K562 (cell line): ENCODE results near the gene SERPIND1. TPM values are rescaled to one million over a fixed set of nuclear protein-coding genes. Genes with fewer than 3 reads are reported as not detected.

ENCODE experiments used
- ATAC-seq: fragments of 200-7000 bp; cut with Tn5 transposase; 3 replicates; pipeline ENCODE4 v1.9.1; 2020; ENCODE audit warnings: moderate library complexity
- BruUV-seq: library from RNA; stranded (reverse); fragments of 400-500 nt; replicated peaks from 2 replicates; lab custom pipeline; 2021; lab: Mats Ljungman, UMichigan
- CTCF ChIA-PET: fragments of 300-600 bp; formaldehyde crosslinking; extraction: SDS; loops from one replicate; lab custom pipeline; 2021; ENCODE audit warnings: low intra/inter-chr PET ratio; lab: Yijun Ruan, JAX
- POLR2A ChIA-PET: fragments of 300-600, 350-650 bp; sonication (Branson Sonifier 250); formaldehyde crosslinking; extraction: SDS; loops from one replicate; lab custom pipeline; 2021; ENCODE audit warnings: antibody characterized with exemption, inconsistent platforms; lab: Yijun Ruan, JAX
- DNase-seq, 4 experiments: peaks; one replicate each; pipeline versions ENCODE4 v3.0.0 to v3.0.0-alpha.2; 2011 to 2018; ENCODE audit warnings: low spot score in 3 of 4, mixed read lengths in 3 of 4; ENCODE audit errors: extremely low read depth in 1 of 4
- FAIRE-seq: peaks from 2 replicates; lab custom pipeline; 2011; peaks lifted over from hg19 to GRCh38; lab: Jason Lieb, UNC
- H2AFZ ChIP-seq: 2 replicates; pipeline ENCODE4 v1.6.0; 2011; ENCODE audit warnings: low read depth, low read length, control low read depth, inconsistent platforms
- H3K27ac ChIP-seq: fragments of 200-600 bp; 3 replicates; pipeline ENCODE4 v1.8.0; 2011; ENCODE audit warnings: low read depth, mild to moderate bottlenecking, control low read depth, inconsistent platforms, low read length, moderate library complexity, mixed read lengths; ENCODE audit errors: extremely low read depth
- H3K27me3 ChIP-seq, 2 experiments: fragments of 300-600 bp in 1 of 2; 2 replicates in 1 of 2; 3 replicates in 1 of 2; pipeline versions ENCODE4 v1.6.0 to v1.8.0; 2011; ENCODE audit warnings: inconsistent platforms in 2 of 2, low read length in 2 of 2, mild to moderate bottlenecking in 1 of 2, mixed read lengths in 1 of 2, moderate library complexity in 1 of 2; ENCODE audit not compliant: control insufficient read depth in 2 of 2, insufficient read depth in 2 of 2
- H3K36me3 ChIP-seq: fragments of 300-600 bp; 3 replicates; pipeline ENCODE4 v1.8.0; 2011; ENCODE audit warnings: mild to moderate bottlenecking, low read length, inconsistent platforms; ENCODE audit not compliant: control insufficient read depth, insufficient read depth
- H3K4me1 ChIP-seq, 2 experiments: fragments of 200-600 bp in 1 of 2; replicated peaks in 1 of 2; 2 replicates in 1 of 2; 3 replicates in 1 of 2; pipeline versions ENCODE4 v1.5.1 to v1.8.0; 2011; ENCODE audit warnings: inconsistent platforms in 2 of 2, low read length in 2 of 2, mild to moderate bottlenecking in 1 of 2, mixed read lengths in 1 of 2, moderate library complexity in 1 of 2; ENCODE audit not compliant: control insufficient read depth in 2 of 2, insufficient read depth in 2 of 2
- H3K4me2 ChIP-seq: 2 replicates; pipeline ENCODE4 v1.6.1; 2011; ENCODE audit warnings: low read length, control low read depth, inconsistent platforms, mixed read lengths; ENCODE audit not compliant: insufficient read depth
- H3K4me3 ChIP-seq: fragments of 200-600 bp; sonication (generic), shearing (Covaris generic); 2 replicates; pipeline ENCODE4 v1.5.1; 2016; ENCODE audit warnings: control low read depth, inconsistent platforms
- H3K79me2 ChIP-seq: fragments of 200-600 bp; 3 replicates; pipeline ENCODE4 v1.8.0; 2011; ENCODE audit warnings: low read length, inconsistent platforms; ENCODE audit not compliant: control insufficient read depth, insufficient read depth
- H3K9ac ChIP-seq, 2 experiments: 2 replicates each; pipeline versions ENCODE4 v1.6.0 to v1.6.1; 2011; ENCODE audit warnings: low read depth in 2 of 2, low read length in 2 of 2, control low read depth in 1 of 2, inconsistent platforms in 1 of 2, mild to moderate bottlenecking in 1 of 2, mixed read lengths in 1 of 2; ENCODE audit not compliant: insufficient read depth in 1 of 2
- H3K9me1 ChIP-seq: one replicate; pipeline ENCODE4 v1.6.0; 2011; ENCODE audit warnings: inconsistent platforms, mild to moderate bottlenecking, low read length, moderate library complexity; ENCODE audit not compliant: control insufficient read depth, insufficient read depth
- H3K9me3 ChIP-seq: replicated peaks from 2 replicates; pipeline ENCODE4 v1.5.1; 2011; ENCODE audit warnings: low read depth, low read length, inconsistent platforms; ENCODE audit not compliant: control insufficient read depth, insufficient read depth
- H4K20me1 ChIP-seq: replicated peaks from 2 replicates; pipeline ENCODE4 v1.6.1; 2011; ENCODE audit warnings: low read length, inconsistent platforms, mixed read lengths; ENCODE audit not compliant: control insufficient read depth, insufficient read depth
- NFXL1 ChIP-seq: fragments of 450-650 bp; formaldehyde crosslinking; IDR thresholded peaks from 2 replicates; pipeline ENCODE4 v1.4.0; 2021; ENCODE audit warnings: mild to moderate bottlenecking
- POLR2H ChIP-seq: IDR thresholded peaks from 2 replicates; pipeline ENCODE4 v1.6.1; 2016; ENCODE audit warnings: missing genetic modification characterization, low read depth, mild to moderate bottlenecking, control low read depth, missing compliant biosample characterization, moderate library complexity
- SMAD3 ChIP-seq: fragments of 450-650 bp; formaldehyde crosslinking; conservative IDR thresholded peaks from 2 replicates; pipeline ENCODE4 v1.4.0; 2020; ENCODE audit warnings: mild to moderate bottlenecking
- ZFP1 ChIP-seq: fragments of 450-650 bp; formaldehyde crosslinking; IDR thresholded peaks from 2 replicates; pipeline ENCODE4 v1.4.0; 2020; ENCODE audit warnings: mild to moderate bottlenecking, mixed read lengths
- ZNF134 ChIP-seq: fragments of 250-450 bp; sonication (Bioruptor Pico); conservative IDR thresholded peaks from 2 replicates; pipeline ENCODE4 v1.4.0; 2020
- ZNF436 ChIP-seq: fragments of 250-450, 450-650 bp; sonication (Bioruptor Pico); formaldehyde crosslinking; IDR thresholded peaks from 2 replicates; pipeline ENCODE4 v1.7.0; 2020; ENCODE audit warnings: mild to moderate bottlenecking
- WGBS: fragments of 100-300 bp; shearing (Covaris generic); methylation state at CpG from one replicate; pipeline ENCODE4 v1.1.6; 2016; ENCODE audit warnings: low coverage, mixed read lengths; ENCODE audit not compliant: insufficient coverage; ENCODE audit errors: missing lambda C conversion rate; 5-methylcytosine and 5-hydroxymethylcytosine counted together
- in situ Hi-C: fragments of 300-500 bp; cut with MboI; formaldehyde crosslinking; loops from 4 replicates; pipeline ENCODE4 v1.15.0; 2018; ENCODE audit warnings: inconsistent platforms, mixed read lengths
- intact Hi-C: fragments of 100-400 bp; cut with micrococcal nuclease; formaldehyde crosslinking; loops from 2 replicates; pipeline ENCODE4 v1.14.2; 2022
- polyA plus RNA-seq, 8 experiments: library from polyadenylated mRNA; depleted of rRNA in 4 of 8; stranded (reverse) in 5 of 8; unstranded in 3 of 8; fragments of >200 nt; fragmentation: Nextera tagmentation in 2 of 8; fragmentation: Illumina TruSeq in 1 of 8; extraction: Ambion mirVana in 2 of 8; extraction: Trizol in 1 of 8; gene quantifications; 2 replicates each; pipeline versions ENCODE4 v1.2.1 to v1.2.3, GENCODE V29; 2011 to 2014; ENCODE audit warnings: inconsistent platforms in 1 of 8, missing spikeins in 1 of 8
- total RNA-seq, 7 experiments: library from RNA; depleted of rRNA in 6 of 7; stranded (reverse); fragments of >200 nt in 6 of 7; fragmentation: Illumina TruSeq in 2 of 7; extraction: Trizol in 2 of 7; gene quantifications; 2 replicates each; pipeline versions ENCODE4 v1.2.1 to v1.2.3, GENCODE V29; 2011 to 2021; ENCODE audit warnings: low replicate concordance in 1 of 7
- TF ChIP-seq, protein P1 (sequence below): fragments of 450-650 bp; formaldehyde crosslinking; conservative IDR thresholded peaks from 2 replicates; pipeline ENCODE4 v1.4.0; 2022; ENCODE audit warnings: mild to moderate bottlenecking, missing genetic modification characterization
- TF ChIP-seq, protein P2 (sequence below): IDR thresholded peaks from 2 replicates; pipeline ENCODE4 v1.6.1; 2016; ENCODE audit warnings: missing genetic modification characterization, missing compliant biosample characterization
- TF ChIP-seq, protein P3 (sequence below), 2 experiments: fragments of 450-650 bp; formaldehyde crosslinking in 1 of 2; IDR thresholded peaks; 2 replicates each; pipeline versions ENCODE4 v1.4.0 to v1.6.1; 2014 to 2020; ENCODE audit warnings: mild to moderate bottlenecking in 2 of 2, borderline replicate concordance in 1 of 2, low read depth in 1 of 2

Gene SERPIND1
- total and polyA plus RNA-seq, 9 of the 15 experiments (the other 6 are each of a cell fraction or from before 2014, with no cell fraction given): 0.04 to 0.11 (median 0.09) TPM; not detected in 6

DNA sequence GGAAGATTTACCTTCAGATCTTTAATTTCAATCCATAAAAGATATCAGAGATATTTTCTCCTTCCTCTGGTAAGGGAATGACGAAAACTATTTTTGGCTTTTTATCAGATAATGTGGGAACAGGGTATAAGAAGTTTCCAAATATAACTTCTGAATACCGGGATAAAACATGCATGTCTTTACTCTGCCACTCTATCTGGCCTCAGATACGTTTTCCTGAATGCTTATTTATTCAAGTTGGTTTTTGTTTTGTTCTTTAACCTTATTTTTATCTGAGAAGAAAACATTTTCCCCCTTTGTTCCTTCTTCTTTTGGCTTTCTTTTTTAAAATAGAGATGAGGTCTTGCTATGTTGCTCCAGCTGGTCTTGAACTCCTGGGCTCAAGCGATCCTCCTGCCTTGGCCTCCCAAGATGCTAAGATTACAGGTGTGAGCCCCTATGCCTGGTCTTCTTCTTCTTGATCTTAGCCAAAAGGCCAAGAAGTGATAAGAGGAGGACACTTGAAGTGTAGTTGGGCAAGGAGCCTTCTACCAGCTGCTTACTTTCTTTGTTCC lies 1.5 kb downstream of the SERPIND1 start:
- Histone ChIP-seq H3K9me3 (no peaks in the 10 kb centered on the region), H2AFZ (no peak overlapping the region), H4K20me1 (peaks cover 54% of the 10 kb centered on the region), H3K9me1 (peaks cover 8% of the 10 kb centered on the region), H3K4me2 (no peak overlapping the region), H3K4me3 (no peak overlapping the region), H3K27ac (no peak overlapping the region)
- ATAC-seq (no peak), DNase-seq (no peak)
- POLR2A ChIA-PET: interaction anchor here (0.8 to 1.7 kb wide), 2 partner anchors 9 to 11 kb away, joined by 3 to 5 read pairs; no protein-coding TSS in a partner anchor
- in situ Hi-C loops (loop anchor here (25.0 kb wide), 2 partner anchors 362 to 1938 kb away; no protein-coding TSS in a partner anchor), intact Hi-C loops (loop anchor here (5.0 kb wide), 2 partner anchors 187 to 207 kb away; partner anchors contain the start of gene LZTR1)
- no peak for TF ChIP-seq POLR2H (tag)
- TF ChIP-seq ZNF134 (CRISPR knock-in tag): peak; percentile 26; the same call in 1 of the 2 replicates
- TF ChIP-seq SMAD3 (CRISPR knock-in tag): no peak
- TF ChIP-seq, protein P1, sequence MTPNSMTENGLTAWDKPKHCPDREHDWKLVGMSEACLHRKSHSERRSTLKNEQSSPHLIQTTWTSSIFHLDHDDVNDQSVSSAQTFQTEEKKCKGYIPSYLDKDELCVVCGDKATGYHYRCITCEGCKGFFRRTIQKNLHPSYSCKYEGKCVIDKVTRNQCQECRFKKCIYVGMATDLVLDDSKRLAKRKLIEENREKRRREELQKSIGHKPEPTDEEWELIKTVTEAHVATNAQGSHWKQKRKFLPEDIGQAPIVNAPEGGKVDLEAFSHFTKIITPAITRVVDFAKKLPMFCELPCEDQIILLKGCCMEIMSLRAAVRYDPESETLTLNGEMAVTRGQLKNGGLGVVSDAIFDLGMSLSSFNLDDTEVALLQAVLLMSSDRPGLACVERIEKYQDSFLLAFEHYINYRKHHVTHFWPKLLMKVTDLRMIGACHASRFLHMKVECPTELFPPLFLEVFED: peak; percentile 67; the same call in 1 of the 2 replicates
- TF ChIP-seq, protein P2, sequence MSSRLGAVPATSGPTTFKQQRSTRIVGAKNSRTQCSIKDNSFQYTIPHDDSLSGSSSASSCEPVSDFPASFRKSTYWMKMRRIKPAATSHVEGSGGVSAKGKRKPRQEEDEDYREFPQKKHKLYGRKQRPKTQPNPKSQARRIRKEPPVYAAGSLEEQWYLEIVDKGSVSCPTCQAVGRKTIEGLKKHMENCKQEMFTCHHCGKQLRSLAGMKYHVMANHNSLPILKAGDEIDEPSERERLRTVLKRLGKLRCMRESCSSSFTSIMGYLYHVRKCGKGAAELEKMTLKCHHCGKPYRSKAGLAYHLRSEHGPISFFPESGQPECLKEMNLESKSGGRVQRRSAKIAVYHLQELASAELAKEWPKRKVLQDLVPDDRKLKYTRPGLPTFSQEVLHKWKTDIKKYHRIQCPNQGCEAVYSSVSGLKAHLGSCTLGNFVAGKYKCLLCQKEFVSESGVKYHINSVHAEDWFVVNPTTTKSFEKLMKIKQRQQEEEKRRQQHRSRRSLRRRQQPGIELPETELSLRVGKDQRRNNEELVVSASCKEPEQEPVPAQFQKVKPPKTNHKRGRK: peak; percentile 70
- 0 out of 2 replicates have a peak, but pooled peaks have one; percentile 18 for TF ChIP-seq ZNF436 (CRISPR knock-in tag)
- TF ChIP-seq, protein P3, sequence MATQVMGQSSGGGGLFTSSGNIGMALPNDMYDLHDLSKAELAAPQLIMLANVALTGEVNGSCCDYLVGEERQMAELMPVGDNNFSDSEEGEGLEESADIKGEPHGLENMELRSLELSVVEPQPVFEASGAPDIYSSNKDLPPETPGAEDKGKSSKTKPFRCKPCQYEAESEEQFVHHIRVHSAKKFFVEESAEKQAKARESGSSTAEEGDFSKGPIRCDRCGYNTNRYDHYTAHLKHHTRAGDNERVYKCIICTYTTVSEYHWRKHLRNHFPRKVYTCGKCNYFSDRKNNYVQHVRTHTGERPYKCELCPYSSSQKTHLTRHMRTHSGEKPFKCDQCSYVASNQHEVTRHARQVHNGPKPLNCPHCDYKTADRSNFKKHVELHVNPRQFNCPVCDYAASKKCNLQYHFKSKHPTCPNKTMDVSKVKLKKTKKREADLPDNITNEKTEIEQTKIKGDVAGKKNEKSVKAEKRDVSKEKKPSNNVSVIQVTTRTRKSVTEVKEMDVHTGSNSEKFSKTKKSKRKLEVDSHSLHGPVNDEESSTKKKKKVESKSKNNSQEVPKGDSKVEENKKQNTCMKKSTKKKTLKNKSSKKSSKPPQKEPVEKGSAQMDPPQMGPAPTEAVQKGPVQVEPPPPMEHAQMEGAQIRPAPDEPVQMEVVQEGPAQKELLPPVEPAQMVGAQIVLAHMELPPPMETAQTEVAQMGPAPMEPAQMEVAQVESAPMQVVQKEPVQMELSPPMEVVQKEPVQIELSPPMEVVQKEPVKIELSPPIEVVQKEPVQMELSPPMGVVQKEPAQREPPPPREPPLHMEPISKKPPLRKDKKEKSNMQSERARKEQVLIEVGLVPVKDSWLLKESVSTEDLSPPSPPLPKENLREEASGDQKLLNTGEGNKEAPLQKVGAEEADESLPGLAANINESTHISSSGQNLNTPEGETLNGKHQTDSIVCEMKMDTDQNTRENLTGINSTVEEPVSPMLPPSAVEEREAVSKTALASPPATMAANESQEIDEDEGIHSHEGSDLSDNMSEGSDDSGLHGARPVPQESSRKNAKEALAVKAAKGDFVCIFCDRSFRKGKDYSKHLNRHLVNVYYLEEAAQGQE (IDR thresholded peaks at IDR 0.05; ENCODE audit: borderline replicate concordance): no peak
- TF ChIP-seq, protein P3 (CRISPR knock-in tag; IDR thresholded peaks at IDR 0.05; ENCODE audit: low read depth): no peak
- 0 out of 2 replicates have a peak, but pooled peaks have one; percentile 62 for TF ChIP-seq NFXL1 (CRISPR knock-in tag)
- 0 out of 2 replicates have a peak, but pooled peaks have one; percentile 42 for TF ChIP-seq ZFP1 (CRISPR knock-in tag)
- TF ChIP-seq, all 486 proteins: peak for 6
- H3K79me2 ChIP-seq: no peaks in the 10 kb centered on the region
- 69% methylated on average over 4 of the region's 4 CpGs for WGBS
- no peaks in the 10 kb centered on the region for H3K27me3 ChIP-seq
- FAIRE-seq: no peak
- peaks cover 14% of the 10 kb centered on the region; the same call in 2 of the 3 replicates for H3K36me3 ChIP-seq
- BruUV-seq: no TSS peak
- H3K4me1 ChIP-seq: peaks cover 21 to 23% of the 10 kb centered on the region in 2 experiments
- CTCF ChIA-PET: interaction anchor here (0.7 kb wide), 2 partner anchors 118 to 188 kb away, joined by 3 to 7 read pairs; no protein-coding TSS in a partner anchor
- no peak overlapping the region for H3K9ac ChIP-seq
